Small intestine (tissue), 7 donors: ENCODE measurements around the gene ULK1. TPM values are rescaled to one million over a fixed set of nuclear protein-coding genes. Genes with fewer than 3 reads are reported as not detected.

Experiments
- DNase-seq, 2 donors: peaks; one replicate each; pipeline versions ENCODE4 v3.0.0 to v3.0.0-alpha.2; 2013
- FAIRE-seq: peaks from 2 replicates; lab custom pipeline; 2012; peaks lifted over from hg19 to GRCh38; lab: Jason Lieb, UNC
- H3K27ac ChIP-seq, 3 donors: one replicate each; pipeline ENCODE4 v1.5.1; 2013; ENCODE audit warnings: low read length in 2 of 3, mild to moderate bottlenecking in 2 of 3, control low read depth in 1 of 3, inconsistent platforms in 1 of 3, low read depth in 1 of 3, moderate library complexity in 1 of 3
- H3K27me3 ChIP-seq, 3 donors: one replicate each; pipeline ENCODE4 v1.6.1; 2013; ENCODE audit warnings: low read length in 3 of 3, inconsistent platforms in 1 of 3; ENCODE audit not compliant: control insufficient read depth in 3 of 3, insufficient read depth in 3 of 3
- H3K36me3 ChIP-seq, 3 donors: one replicate each; pipeline ENCODE4 v1.6.1; 2013; ENCODE audit warnings: low read length in 3 of 3, inconsistent platforms in 1 of 3, low read depth in 1 of 3, mild to moderate bottlenecking in 1 of 3, moderate library complexity in 1 of 3; ENCODE audit not compliant: control insufficient read depth in 3 of 3, insufficient read depth in 2 of 3
- H3K4me1 ChIP-seq, 3 donors: one replicate each; pipeline ENCODE4 v1.6.1; 2013; ENCODE audit warnings: low read length in 2 of 3, inconsistent platforms in 1 of 3, low read depth in 1 of 3, mild to moderate bottlenecking in 1 of 3, moderate library complexity in 1 of 3; ENCODE audit not compliant: control insufficient read depth in 3 of 3, insufficient read depth in 2 of 3
- H3K4me3 ChIP-seq, 3 donors: one replicate each; pipeline ENCODE4 v1.5.1; 2013; ENCODE audit warnings: low read length in 3 of 3, control low read depth in 1 of 3, inconsistent platforms in 1 of 3, low read depth in 1 of 3, mild to moderate bottlenecking in 1 of 3, moderate library complexity in 1 of 3
- H3K9me3 ChIP-seq, 2 donors: one replicate each; pipeline ENCODE4 v1.6.1; 2013; ENCODE audit warnings: low read depth in 1 of 2, low read length in 1 of 2; ENCODE audit not compliant: control insufficient read depth in 2 of 2, insufficient read depth in 1 of 2
- WGBS, 3 donors: extraction: QIAGEN DNeasy Blood & Tissue Kit; methylation state at CpG; one replicate each; pipeline ENCODE4 v1.1.7; 2013; 5-methylcytosine and 5-hydroxymethylcytosine counted together
- polyA plus RNA-seq, 4 donors: library from polyadenylated mRNA; stranded (reverse) in 3 of 4; unstranded in 1 of 4; fragments of 200-250 nt in 3 of 4; fragments of 120-200 nt in 1 of 4; gene quantifications; one replicate each; pipeline versions ENCODE4 v1.2.1 to v1.2.3, GENCODE V29; 2013
- donor health status: healthy with polysubstance abuse.
- donor health status: control.
- donor health status: control.
- donor health status: Bipolar disorder and iron deficiency.
- donor health status: healthy.

ULK1 gene
- polyA plus RNA-seq, 4 donors, result 11.3 to 30.0 (median 12.5) TPM

GRCh38 chr12:131864469-131864868 lies 30.0 kb upstream of the ULK1 start:
- WGBS, 3 donors, result 81 to 94% (median 88%) methylated on average over 8 of the region's 8 CpGs
- H3K27me3 ChIP-seq, result peaks cover 0 to 5% (median 0%) of the 10 kb centered on the region in 3 donors
- no peak for FAIRE-seq

GRCh38 chr12:131865180-131865875 lies 29.1 kb upstream of the ULK1 start:
- peaks cover 0 to 5% (median 0%) of the 10 kb centered on the region in 3 donors for H3K27me3 ChIP-seq
- H3K27ac ChIP-seq, result no peak overlapping the region
- no peak overlapping the region for H3K4me3 ChIP-seq
- FAIRE-seq (no peak), DNase-seq (no peak)
- peaks cover 0 to 20% (median 0%) of the 10 kb centered on the region in 3 donors for H3K4me1 ChIP-seq
- WGBS, 3 donors, result 84 to 88% (median 84%) methylated on average over 20 of the region's 20 CpGs
- H3K9me3 ChIP-seq, result no peaks in the 10 kb centered on the region
- no peaks in the 10 kb centered on the region for H3K36me3 ChIP-seq

More at GRCh38 chr12:131864469-131864868, 30.0 kb upstream of the ULK1 start:
- no peak for DNase-seq
- Histone ChIP-seq H3K36me3 (no peaks in the 10 kb centered on the region), H3K9me3 (no peaks in the 10 kb centered on the region), H3K4me3 (no peak overlapping the region), H3K4me1 (peaks cover 0 to 24% (median 0%) of the 10 kb centered on the region in 3 donors), H3K27ac (no peak overlapping the region)

- no peak overlapping the region for H3K4me3 ChIP-seq
- 77 to 80% (median 77%) methylated on average over 10 of the region's 10 CpGs for WGBS, 3 donors
- H3K27ac ChIP-seq, result no peak overlapping the region
- DNase-seq (no peak), FAIRE-seq (no peak)
- H3K27me3 ChIP-seq, result peaks cover 0 to 5% (median 0%) of the 10 kb centered on the region in 3 donors
- H3K36me3 ChIP-seq, result no peaks in the 10 kb centered on the region
- H3K4me1 ChIP-seq, result peaks cover 0 to 5% (median 0%) of the 10 kb centered on the region in 3 donors
- H3K9me3 ChIP-seq, result no peaks in the 10 kb centered on the region
Measured at GRCh38 chr12:131867471-131867870, 27.0 kb upstream of the ULK1 start.

- WGBS, 3 donors, result 65 to 85% (median 74%) methylated on average over 22 to 28 of the region's 28 CpGs
- DNase-seq, result no peak
- Histone ChIP-seq H3K36me3 (no peaks in the 10 kb centered on the region), H3K4me3 (no peak overlapping the region), H3K9me3 (no peaks in the 10 kb centered on the region), H3K4me1 (no peaks in the 10 kb centered on the region), H3K27me3 (peaks cover 0 to 5% (median 0%) of the 10 kb centered on the region in 3 donors), H3K27ac (no peak overlapping the region)
- no peak for FAIRE-seq
Measured at GRCh38 chr12:131867891-131868675, 26.3 kb upstream of the ULK1 start.

- no peaks in the 10 kb centered on the region for H3K9me3 ChIP-seq
- no peaks in the 10 kb centered on the region for H3K4me1 ChIP-seq
- no peak overlapping the region for H3K4me3 ChIP-seq
- no peak for DNase-seq
- no peaks in the 10 kb centered on the region for H3K27me3 ChIP-seq
- FAIRE-seq, result no peak
- H3K36me3 ChIP-seq, result no peaks in the 10 kb centered on the region
- 68 to 72% (median 69%) methylated on average over 16 of the region's 16 CpGs for WGBS, 3 donors
- H3K27ac ChIP-seq, result no peak overlapping the region
Measured at GRCh38 chr12:131869871-131870418, 24.5 kb upstream of the ULK1 start.

GRCh38 chr12:131871677-131872076 lies 22.7 kb upstream of the ULK1 start:
- DNase-seq (no peak), FAIRE-seq (no peak)
- Histone ChIP-seq H3K4me1 (no peaks in the 10 kb centered on the region), H3K9me3 (no peaks in the 10 kb centered on the region), H3K27ac (no peak overlapping the region), H3K36me3 (no peaks in the 10 kb centered on the region), H3K4me3 (no peak overlapping the region), H3K27me3 (no peaks in the 10 kb centered on the region)
- 83 to 92% (median 89%) methylated on average over 6 of the region's 6 CpGs for WGBS, 3 donors

GRCh38 chr12:131872154-131873051 lies 22.0 kb upstream of the ULK1 start:
- H3K27ac ChIP-seq, result no peak overlapping the region
- 66 to 77% (median 74%) methylated on average over 19 to 21 of the region's 21 CpGs for WGBS, 3 donors
- no peaks in the 10 kb centered on the region for H3K36me3 ChIP-seq
- FAIRE-seq, result no peak
- H3K4me1 ChIP-seq, result no peaks in the 10 kb centered on the region
- DNase-seq, result no peak
- no peaks in the 10 kb centered on the region for H3K27me3 ChIP-seq
- H3K9me3 ChIP-seq, result no peaks in the 10 kb centered on the region
- H3K4me3 ChIP-seq, result no peak overlapping the region

- no peak overlapping the region for H3K4me3 ChIP-seq
- H3K36me3 ChIP-seq, result no peaks in the 10 kb centered on the region
- no peak overlapping the region for H3K27ac ChIP-seq
- H3K9me3 ChIP-seq, result no peaks in the 10 kb centered on the region
- DNase-seq, result no peak
- H3K4me1 ChIP-seq, result no peaks in the 10 kb centered on the region
- H3K27me3 ChIP-seq, result peaks cover 0 to under 1% (median 0%) of the 10 kb centered on the region in 3 donors
- FAIRE-seq, result no peak
- 91 to 93% (median 93%) methylated on average over 21 of the region's 21 CpGs for WGBS, 3 donors
Measured at GRCh38 chr12:131873293-131873692, 21.1 kb upstream of the ULK1 start.
